Activated CD4-positive, alpha-beta memory T cell treated with anti-CD3 and anti-CD28 coated beads for 36 hours (primary cell): ENCODE data around the gene FOXP1. TPM values are rescaled to one million over a fixed set of nuclear protein-coding genes. Genes with fewer than 3 reads are reported as not detected.

Experiments
- CTCF ChIA-PET: fragments of 350-600 bp; sonication (Branson Sonifier 250); formaldehyde crosslinking; loops from one replicate; lab custom pipeline; 2021; ENCODE audit warnings: antibody characterized with exemption, inconsistent platforms; lab: Charles Lee
- POLR2A ChIA-PET: fragments of 350-600 bp; sonication (Branson Sonifier 250); formaldehyde crosslinking; loops from one replicate; lab custom pipeline; 2021; ENCODE audit warnings: antibody characterized with exemption; lab: Charles Lee
- DNase-seq: peaks from one replicate; pipeline ENCODE4 v3.0.0-alpha.2; 2020
- H3K27ac Mint-ChIP-seq: one replicate; pipeline ENCODE4 v1.8.0; 2021; ENCODE audit warnings: mixed read lengths
- H3K27me3 Mint-ChIP-seq: one replicate; pipeline ENCODE4 v1.8.0; 2021; ENCODE audit warnings: mixed read lengths
- H3K36me3 Mint-ChIP-seq: one replicate; pipeline ENCODE4 v1.8.0; 2021; ENCODE audit warnings: mixed read lengths
- H3K4me1 Mint-ChIP-seq: one replicate; pipeline ENCODE4 v1.8.0; 2021; ENCODE audit warnings: low read depth, mixed read lengths
- H3K4me3 Mint-ChIP-seq: one replicate; pipeline ENCODE4 v1.8.0; 2021; ENCODE audit warnings: mild to moderate bottlenecking, mixed read lengths
- H3K9me3 Mint-ChIP-seq: one replicate; pipeline ENCODE4 v1.8.0; 2021; ENCODE audit warnings: mixed read lengths
- intact Hi-C: fragments of 100-400 bp; cut with micrococcal nuclease; formaldehyde crosslinking; loops from one replicate; pipeline ENCODE4 v1.15.1; 2023
- total RNA-seq, 2 experiments: library from RNA; stranded (reverse); gene quantifications; one replicate each; pipeline ENCODE4 v1.2.3, GENCODE V29; 2021

FOXP1 gene
- total RNA-seq, 2 experiments from 2014 or later = 94.4 to 102 TPM

DNA sequence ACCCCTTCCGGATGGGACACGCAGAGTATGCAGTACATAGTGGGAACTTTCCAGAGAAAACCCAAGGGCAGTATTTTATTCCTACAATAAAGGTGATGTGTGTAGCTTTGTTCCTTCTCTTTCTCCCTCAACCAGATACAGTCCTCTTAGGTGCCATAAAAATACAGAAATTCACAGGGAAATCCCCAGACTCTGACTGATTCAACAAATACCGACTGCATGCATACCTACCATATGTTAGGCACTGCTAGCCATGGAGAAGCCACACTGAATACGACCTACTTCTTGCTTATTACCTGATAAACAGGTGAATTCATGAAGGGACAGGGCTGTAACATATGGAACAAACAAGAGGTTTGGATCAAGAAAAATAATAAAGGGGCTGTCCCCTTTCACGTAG, 228.5 kb downstream of the FOXP1 start:
- no peaks in the 10 kb centered on the region for H3K27me3 Mint-ChIP-seq
- H3K4me3 Mint-ChIP-seq = no peak overlapping the region
- CTCF ChIA-PET = interaction anchor here (1.0 kb wide), 1 partner anchor 9 kb away, joined by 3 read pairs; no protein-coding TSS in a partner anchor
- peak overlapping the region; percentile 16 for H3K27ac Mint-ChIP-seq
- intact Hi-C loops = loop anchor here (5.0 kb wide), 2 partner anchors 228 to 373 kb away; no protein-coding TSS in a partner anchor
- POLR2A ChIA-PET = interaction anchor here (1.2 to 2.1 kb wide), 2 partner anchors 29 to 53 kb away, joined by 3 to 15 read pairs; no protein-coding TSS in a partner anchor
- no peaks in the 10 kb centered on the region for H3K9me3 Mint-ChIP-seq
- DNase-seq = no peak
- H3K36me3 Mint-ChIP-seq = peaks cover 10% of the 10 kb centered on the region
- peaks cover 62% of the 10 kb centered on the region for H3K4me1 Mint-ChIP-seq

DNA sequence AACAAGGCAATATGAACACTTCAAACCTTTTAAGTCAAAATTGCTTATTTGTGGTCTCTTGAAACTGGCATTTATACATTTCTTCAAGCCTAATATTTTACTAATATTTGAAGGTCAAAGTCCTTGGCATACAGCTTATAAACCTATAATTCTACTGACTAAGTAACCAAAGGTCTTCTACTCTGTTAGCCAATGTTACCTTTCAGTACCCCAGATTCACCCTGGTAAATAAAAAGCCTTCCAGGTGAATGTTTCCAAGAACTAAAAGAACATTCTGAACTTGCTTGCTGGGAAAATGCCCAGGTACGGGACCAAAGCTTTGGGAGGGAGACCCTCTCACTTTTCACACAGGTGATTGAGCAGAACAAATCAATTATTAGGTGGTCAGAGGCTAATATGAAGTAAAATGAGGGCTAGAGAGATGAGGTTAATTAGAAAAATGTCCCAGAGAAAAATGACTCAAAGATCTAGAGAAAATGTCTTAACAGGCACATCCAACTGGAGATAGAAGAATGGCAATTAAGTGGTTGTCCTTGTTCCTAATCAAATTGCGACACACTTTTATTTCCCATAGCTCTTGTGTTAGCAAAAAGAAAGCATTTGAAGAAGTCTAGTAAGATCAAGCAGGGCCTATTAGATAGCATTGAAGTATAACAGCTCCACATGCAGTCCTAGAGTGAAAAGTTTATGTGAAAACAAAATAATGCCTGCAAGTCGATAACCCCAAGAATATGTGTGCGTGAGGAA, 232.0 kb downstream of the FOXP1 start:
- ChIA-PET CTCF (no interaction called here), POLR2A (no interaction called here)
- Mint-ChIP-seq H3K27ac (no peak overlapping the region), H3K9me3 (no peaks in the 10 kb centered on the region), H3K27me3 (no peaks in the 10 kb centered on the region), H3K4me1 (peaks cover 57% of the 10 kb centered on the region), H3K4me3 (no peak overlapping the region), H3K36me3 (peaks cover 10% of the 10 kb centered on the region)
- no peak for DNase-seq
- intact Hi-C loops = no loop called here

DNA sequence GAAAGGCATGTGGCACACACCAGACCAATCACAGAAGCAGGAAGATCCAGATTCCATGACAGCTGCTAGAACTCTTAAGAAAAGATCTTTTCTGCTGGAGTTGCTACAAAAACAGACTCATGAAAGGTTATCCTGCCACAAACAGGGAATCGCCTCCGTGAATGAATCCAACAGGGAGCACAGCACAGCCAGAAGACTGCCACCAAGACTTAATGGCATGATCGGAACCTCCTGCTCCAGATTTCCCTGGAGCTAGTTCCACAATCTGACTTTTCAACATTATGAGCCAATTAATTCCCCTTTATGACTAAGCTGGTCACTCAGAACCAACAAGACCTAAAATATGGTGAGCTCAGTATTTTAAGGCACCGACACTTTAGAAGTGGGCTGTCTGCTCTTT, 232.5 kb downstream of the FOXP1 start:
- Mint-ChIP-seq H3K4me3 (no peak overlapping the region), H3K27ac (no peak overlapping the region), H3K4me1 (peaks cover 53% of the 10 kb centered on the region), H3K36me3 (peaks cover 10% of the 10 kb centered on the region), H3K9me3 (no peaks in the 10 kb centered on the region), H3K27me3 (no peaks in the 10 kb centered on the region)
- intact Hi-C loops = no loop called here
- CTCF ChIA-PET = no interaction called here
- no peak for DNase-seq
- POLR2A ChIA-PET = no interaction called here

DNA sequence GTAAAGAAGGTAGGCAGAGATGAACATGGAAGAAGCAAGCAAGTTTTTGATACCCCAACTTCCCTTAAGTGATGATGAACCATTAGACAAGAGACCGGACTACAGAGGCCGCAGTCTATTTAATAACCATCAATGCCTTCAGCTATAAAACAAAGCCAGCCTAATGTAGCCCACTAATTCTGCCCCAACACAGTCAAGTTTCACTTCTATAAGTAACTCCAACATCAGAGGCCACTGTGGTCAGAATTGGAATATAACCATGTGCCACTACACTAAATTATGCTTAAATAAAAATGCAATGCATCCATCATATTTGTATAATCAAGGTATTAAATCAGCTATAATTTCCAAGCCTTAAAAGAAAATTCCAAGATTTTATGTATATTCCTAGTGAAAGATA, 234.7 kb downstream of the FOXP1 start:
- H3K9me3 Mint-ChIP-seq = no peaks in the 10 kb centered on the region
- peaks cover 44% of the 10 kb centered on the region for H3K4me1 Mint-ChIP-seq
- H3K36me3 Mint-ChIP-seq = peaks cover 7% of the 10 kb centered on the region
- DNase-seq = no peak
- no peak overlapping the region for H3K4me3 Mint-ChIP-seq
- H3K27ac Mint-ChIP-seq = no peak overlapping the region
- H3K27me3 Mint-ChIP-seq = no peaks in the 10 kb centered on the region
- CTCF ChIA-PET = no interaction called here
- POLR2A ChIA-PET = no interaction called here
- intact Hi-C loops = no loop called here

DNA sequence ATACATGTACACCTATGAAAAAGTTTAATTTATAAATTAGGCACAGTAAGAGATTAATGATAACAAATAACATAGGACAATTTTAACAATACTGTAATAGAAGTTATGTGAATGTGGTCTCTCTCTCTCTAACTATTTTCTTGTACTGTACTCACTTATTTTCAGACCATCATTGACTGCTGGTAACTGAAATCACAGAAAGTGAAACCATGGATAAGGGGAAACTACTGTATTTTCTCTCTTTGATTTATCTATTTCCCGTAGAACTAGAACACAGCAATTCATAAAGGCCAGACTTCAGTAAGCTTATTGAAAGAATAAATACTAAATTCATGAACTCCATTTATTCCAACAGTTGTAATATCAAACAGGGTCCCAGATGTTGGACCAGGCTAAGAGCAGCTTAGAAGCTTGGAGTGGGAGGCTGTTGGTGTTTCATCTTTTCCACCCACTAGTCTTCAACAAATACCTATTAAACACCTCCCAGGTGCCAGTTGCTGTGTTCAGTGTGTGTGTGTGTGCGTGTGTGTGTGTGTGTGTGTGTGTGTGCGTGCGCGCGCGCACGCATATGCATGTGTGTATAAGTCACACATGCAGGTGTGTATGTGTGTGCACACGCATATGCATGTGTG, 235.4 kb downstream of the FOXP1 start:
- H3K4me3 Mint-ChIP-seq = no peak overlapping the region
- H3K27ac Mint-ChIP-seq = no peak overlapping the region
- H3K27me3 Mint-ChIP-seq = no peaks in the 10 kb centered on the region
- intact Hi-C loops = no loop called here
- no peak for DNase-seq
- ChIA-PET POLR2A (no interaction called here), CTCF (no interaction called here)
- H3K9me3 Mint-ChIP-seq = no peaks in the 10 kb centered on the region
- H3K4me1 Mint-ChIP-seq = peaks cover 45% of the 10 kb centered on the region
- H3K36me3 Mint-ChIP-seq = peaks cover 9% of the 10 kb centered on the region

DNA sequence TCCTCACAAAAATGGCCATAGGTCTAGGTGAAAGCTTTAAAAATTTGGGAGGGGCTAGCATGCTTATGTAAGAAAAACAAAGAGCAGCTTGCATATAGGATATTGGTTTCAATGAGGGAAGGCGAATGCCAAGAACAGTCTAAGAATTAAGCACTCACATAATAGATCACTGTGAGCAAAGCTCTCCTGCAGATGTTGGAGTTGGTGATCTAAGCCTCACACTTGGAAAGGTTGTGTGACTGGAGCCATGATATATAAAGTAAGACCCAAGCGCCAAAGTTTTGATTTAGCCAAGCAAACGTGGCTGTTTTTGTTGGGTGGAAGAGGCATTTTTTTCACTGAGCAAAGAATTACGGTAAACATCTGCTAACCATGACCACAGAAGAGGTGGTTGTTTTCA, 237.5 kb downstream of the FOXP1 start:
- ChIA-PET POLR2A (no interaction called here), CTCF (interaction anchor here (0.6 to 1.1 kb wide), 2 partner anchors 9 to 414 kb away, joined by 3 read pairs; no protein-coding TSS in a partner anchor)
- Mint-ChIP-seq H3K9me3 (peaks cover 9% of the 10 kb centered on the region), H3K27ac (no peak overlapping the region), H3K4me3 (no peak overlapping the region), H3K36me3 (peaks cover 24% of the 10 kb centered on the region), H3K4me1 (peaks cover 42% of the 10 kb centered on the region), H3K27me3 (no peaks in the 10 kb centered on the region)
- intact Hi-C loops = no loop called here
- no peak for DNase-seq

DNA sequence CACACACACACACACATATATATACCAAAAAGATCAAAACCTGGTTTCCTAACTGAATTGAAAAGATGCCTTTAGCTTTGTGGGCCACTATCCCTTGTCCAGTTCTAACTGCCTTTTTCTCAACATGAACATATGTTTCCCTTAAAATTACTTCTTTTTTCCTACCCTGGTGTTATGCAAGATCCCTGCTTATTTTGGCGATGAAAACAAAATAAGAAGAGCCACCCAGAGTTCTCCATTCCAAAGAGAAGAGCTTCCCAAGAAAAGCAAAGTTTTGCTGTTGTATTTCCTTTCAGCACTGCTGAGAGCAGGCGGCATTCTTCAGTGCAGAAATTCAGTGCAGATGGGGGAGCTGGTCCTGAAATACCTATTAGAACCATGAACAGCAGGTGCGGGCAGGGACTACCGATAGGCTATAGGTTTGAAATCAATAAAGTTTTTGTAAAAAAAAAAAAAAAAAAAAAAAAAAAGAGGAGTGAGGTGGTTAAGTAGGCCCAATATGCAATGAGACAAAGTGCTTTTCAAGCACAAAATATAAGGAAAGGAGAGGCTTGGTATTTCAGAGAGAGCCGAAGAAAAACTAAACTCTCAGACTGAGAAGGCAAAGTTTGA, 238.0 kb downstream of the FOXP1 start:
- Mint-ChIP-seq H3K4me3 (no peak overlapping the region), H3K36me3 (peaks cover 26% of the 10 kb centered on the region), H3K27ac (no peak overlapping the region), H3K9me3 (peaks cover 13% of the 10 kb centered on the region), H3K27me3 (no peaks in the 10 kb centered on the region), H3K4me1 (peaks cover 38% of the 10 kb centered on the region)
- DNase-seq = no peak
- CTCF ChIA-PET = interaction anchor here (0.6 to 1.1 kb wide), 2 partner anchors 9 to 414 kb away, joined by 3 read pairs; no protein-coding TSS in a partner anchor
- POLR2A ChIA-PET = interaction anchor here (0.5 kb wide), 1 partner anchor 19 kb away, joined by 3 read pairs; no protein-coding TSS in a partner anchor
- intact Hi-C loops = no loop called here

DNA sequence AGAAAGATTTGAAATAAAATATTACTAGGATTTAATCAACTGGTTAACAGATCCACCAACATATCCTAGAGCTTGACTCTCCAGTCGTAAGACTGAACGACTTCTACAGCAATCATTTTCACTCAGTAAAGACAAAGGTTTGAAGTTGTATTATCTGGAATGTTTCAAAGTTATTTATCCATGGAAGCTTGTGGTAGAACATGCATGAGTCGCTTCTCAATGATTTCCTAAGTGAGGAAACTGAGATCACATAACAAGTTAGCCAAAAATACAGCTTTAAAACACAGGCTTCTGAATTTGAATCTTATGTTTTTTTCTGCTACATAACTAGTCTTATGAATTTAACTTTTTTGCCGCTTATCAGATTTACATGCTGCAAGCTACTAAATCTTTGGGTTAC, 241.8 kb downstream of the FOXP1 start:
- Mint-ChIP-seq H3K27ac (no peak overlapping the region), H3K4me3 (no peak overlapping the region), H3K36me3 (peaks cover 26% of the 10 kb centered on the region), H3K27me3 (no peaks in the 10 kb centered on the region), H3K9me3 (peaks cover 13% of the 10 kb centered on the region), H3K4me1 (peaks cover 21% of the 10 kb centered on the region)
- intact Hi-C loops = no loop called here
- DNase-seq = no peak
- ChIA-PET POLR2A (interaction anchor here (0.6 kb wide), 1 partner anchor 505 kb away, joined by 3 read pairs; no protein-coding TSS in a partner anchor), CTCF (no interaction called here)

DNA sequence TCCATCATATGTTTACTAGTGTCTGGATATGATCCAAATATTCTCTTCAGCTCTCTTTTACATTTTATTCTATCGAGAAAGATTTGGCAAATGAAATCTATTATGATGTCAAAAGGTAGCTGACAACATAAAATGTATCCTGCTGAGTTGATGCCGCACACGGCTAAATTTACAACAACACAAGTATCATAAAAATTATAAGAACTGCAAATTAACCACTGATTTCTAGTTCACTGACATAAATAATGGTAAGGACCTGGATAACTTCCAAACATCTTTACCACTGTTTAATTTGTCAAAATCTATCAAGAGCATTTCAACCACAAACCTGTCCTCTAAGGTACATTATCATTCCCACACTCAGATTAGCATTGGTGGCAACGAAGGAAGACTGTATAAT, 244.5 kb downstream of the FOXP1 start:
- Mint-ChIP-seq H3K27ac (no peak overlapping the region), H3K4me3 (no peak overlapping the region)
- CTCF ChIA-PET = no interaction called here

DNA sequence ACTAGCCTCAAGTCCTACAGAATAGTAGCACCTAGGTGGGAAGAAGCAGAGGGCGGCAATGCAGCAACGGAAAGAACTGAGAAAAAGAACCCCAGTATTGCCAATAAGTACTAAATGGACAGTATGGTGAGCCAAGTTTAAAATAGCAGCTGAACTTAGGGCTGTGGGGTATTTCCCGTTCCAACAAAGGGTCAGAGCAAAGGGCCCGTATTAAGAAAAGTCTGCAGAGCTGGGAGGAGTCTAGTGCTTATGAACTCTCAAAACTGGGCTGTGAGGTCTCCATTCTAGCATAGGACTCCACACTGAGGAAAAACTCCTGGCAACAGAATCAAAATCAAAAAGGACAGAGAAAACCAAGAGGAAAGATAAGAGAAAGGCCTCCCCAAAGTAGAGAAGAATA, 250.7 kb downstream of the FOXP1 start:
- peaks cover 13% of the 10 kb centered on the region for H3K4me1 Mint-ChIP-seq
- H3K36me3 Mint-ChIP-seq = peaks cover 19% of the 10 kb centered on the region
- H3K27me3 Mint-ChIP-seq = no peaks in the 10 kb centered on the region
- intact Hi-C loops = no loop called here
- CTCF ChIA-PET = no interaction called here
- peaks cover 7% of the 10 kb centered on the region for H3K9me3 Mint-ChIP-seq
- H3K27ac Mint-ChIP-seq = no peak overlapping the region
- no peak overlapping the region for H3K4me3 Mint-ChIP-seq
- no peak for DNase-seq
- POLR2A ChIA-PET = no interaction called here

More for the DNA sequence above, 244.5 kb downstream of the FOXP1 start:
- peaks cover 22% of the 10 kb centered on the region for H3K4me1 Mint-ChIP-seq
- no peak for DNase-seq
- intact Hi-C loops = no loop called here
- POLR2A ChIA-PET = interaction anchor here (0.5 kb wide), 1 partner anchor 282 kb away, joined by 3 read pairs; no protein-coding TSS in a partner anchor
- H3K9me3 Mint-ChIP-seq = peaks cover 13% of the 10 kb centered on the region
- peaks cover 23% of the 10 kb centered on the region for H3K36me3 Mint-ChIP-seq
- no peaks in the 10 kb centered on the region for H3K27me3 Mint-ChIP-seq

DNA sequence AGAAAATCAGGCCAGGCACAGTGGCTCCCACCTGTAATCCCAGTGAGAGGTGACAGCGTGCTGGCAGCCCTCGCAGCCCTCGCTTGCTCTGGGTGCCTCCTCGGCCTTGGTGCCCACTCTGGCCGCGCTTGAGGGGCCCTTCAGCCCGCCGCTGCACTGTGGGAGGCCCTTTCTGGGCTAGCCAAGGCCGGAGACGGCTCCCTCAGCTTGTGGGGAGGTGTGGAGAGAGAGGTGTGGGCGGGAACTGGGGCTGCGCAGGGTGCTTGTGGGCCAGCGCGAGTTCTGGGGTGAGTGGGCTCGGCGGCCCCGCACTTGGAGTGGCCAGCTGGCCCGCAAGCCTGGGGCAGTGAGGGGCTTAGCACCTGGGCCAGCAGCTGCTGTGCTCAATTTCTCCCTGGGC, 252.6 kb downstream of the FOXP1 start:
- no peaks in the 10 kb centered on the region for H3K27me3 Mint-ChIP-seq
- CTCF ChIA-PET = no interaction called here
- H3K27ac Mint-ChIP-seq = no peak overlapping the region
- intact Hi-C loops = no loop called here
- H3K36me3 Mint-ChIP-seq = peaks cover 21% of the 10 kb centered on the region
- H3K4me1 Mint-ChIP-seq = peaks cover 6% of the 10 kb centered on the region
- H3K9me3 Mint-ChIP-seq = peaks cover 7% of the 10 kb centered on the region
- no peak overlapping the region for H3K4me3 Mint-ChIP-seq
- POLR2A ChIA-PET = no interaction called here
- no peak for DNase-seq

DNA sequence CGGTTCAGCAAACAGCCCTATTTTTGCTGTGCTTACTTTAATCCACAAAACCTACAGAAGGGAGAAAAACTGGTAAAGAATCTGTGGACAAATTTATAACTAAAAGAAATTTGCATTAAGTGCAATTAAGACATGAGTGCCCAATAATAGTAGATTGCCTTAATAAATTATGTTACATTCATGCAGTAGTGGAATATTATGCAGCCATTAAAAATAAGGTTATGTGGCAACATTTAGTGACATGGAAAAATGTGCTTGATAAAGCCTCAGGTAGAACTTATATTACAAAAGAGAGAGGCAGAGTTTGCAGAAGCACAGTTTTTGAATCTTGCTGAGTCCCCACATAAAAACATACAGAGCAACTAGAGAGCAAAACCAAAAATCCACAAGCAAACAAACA, 253.0 kb downstream of the FOXP1 start:
- Mint-ChIP-seq H3K27me3 (no peaks in the 10 kb centered on the region), H3K4me1 (peaks cover 6% of the 10 kb centered on the region), H3K36me3 (peaks cover 21% of the 10 kb centered on the region), H3K27ac (no peak overlapping the region), H3K9me3 (peaks cover 7% of the 10 kb centered on the region), H3K4me3 (no peak overlapping the region)
- ChIA-PET CTCF (no interaction called here), POLR2A (no interaction called here)
- no peak for DNase-seq
- intact Hi-C loops = no loop called here
